G401.6 (cell line): ENCODE data around the gene KIN.
"Not testable (repeated sequence)": the region's sequence is repeated elsewhere in the genome, so short reads cannot be mapped to it uniquely, and the experiment has no call there.

Experiments used
- FAIRE-seq: peaks from 2 replicates; lab custom pipeline; 2012; peaks lifted over from hg19 to GRCh38; lab: Jason Lieb, UNC

Gene KIN

DNA sequence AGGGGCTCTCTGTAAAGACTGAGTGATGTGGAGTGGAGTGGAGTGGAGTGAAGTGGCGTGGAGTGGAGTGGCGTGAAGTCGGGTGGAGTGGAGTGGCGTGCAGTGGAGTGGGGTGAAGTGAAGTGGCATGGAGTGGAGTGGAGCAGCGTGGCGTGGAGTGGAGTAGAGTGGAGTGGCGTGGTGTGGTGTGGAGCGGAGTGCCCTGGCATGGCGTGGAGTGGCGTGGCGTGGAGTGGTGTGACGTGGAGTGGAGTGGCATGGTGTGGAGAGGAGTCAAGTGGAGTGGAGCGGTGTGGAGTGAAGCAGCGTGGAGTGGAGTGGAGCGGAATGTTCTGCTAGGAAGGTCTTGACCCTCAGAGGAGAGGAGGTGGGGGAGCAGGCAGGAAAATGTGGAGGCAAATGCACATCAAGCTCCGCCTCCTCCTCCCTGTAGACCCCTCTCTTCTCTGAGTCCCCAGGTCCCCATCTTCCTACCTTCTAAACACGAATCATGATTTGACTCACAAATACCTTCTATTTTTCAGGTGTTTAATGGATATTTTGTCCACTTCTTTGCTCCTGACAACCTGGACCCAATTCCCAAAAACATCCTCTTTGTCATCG, 64.8 kb downstream of the KIN start:
- no peak for FAIRE-seq

DNA sequence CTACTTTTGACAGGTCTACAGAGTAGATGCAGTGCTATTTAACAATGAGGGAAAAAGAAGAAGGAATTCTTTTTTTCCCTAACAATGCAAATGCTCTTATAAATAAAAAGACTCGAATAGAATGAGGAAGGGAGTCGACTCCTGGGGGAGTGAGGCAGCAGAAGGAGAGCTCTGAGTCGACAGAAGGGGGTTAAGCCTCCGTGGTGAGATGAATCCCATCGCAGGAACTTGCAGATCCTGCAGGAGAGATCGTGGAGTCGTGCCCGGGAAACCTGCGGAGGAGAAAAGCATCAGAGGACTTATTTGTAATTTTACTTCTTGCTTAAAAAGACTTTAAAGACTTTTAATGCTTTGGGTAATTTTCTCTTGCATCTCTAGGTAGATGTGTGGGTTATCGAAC, 67.3 kb downstream of the KIN start:
- no peak for FAIRE-seq

DNA sequence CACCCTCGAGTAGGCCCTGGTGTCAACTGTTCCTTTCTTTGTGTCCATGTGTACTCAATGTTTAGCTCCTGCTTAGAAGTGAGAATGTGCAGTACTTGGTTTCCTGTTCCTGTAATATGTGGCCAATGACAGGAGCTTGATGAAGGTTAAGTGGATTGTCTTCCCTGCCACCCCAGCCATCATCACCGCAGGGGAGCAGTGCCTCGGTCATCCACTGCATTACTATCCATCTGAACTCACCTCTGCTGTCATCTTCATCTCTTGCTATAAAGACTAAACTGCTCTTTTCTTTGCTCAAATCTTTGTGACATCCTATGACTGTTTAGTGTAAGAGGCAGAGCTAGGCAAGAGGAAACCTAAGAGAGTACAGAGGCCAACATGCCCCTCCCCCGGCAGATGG, 69.1 kb downstream of the KIN start:
- FAIRE-seq, result no peak

DNA sequence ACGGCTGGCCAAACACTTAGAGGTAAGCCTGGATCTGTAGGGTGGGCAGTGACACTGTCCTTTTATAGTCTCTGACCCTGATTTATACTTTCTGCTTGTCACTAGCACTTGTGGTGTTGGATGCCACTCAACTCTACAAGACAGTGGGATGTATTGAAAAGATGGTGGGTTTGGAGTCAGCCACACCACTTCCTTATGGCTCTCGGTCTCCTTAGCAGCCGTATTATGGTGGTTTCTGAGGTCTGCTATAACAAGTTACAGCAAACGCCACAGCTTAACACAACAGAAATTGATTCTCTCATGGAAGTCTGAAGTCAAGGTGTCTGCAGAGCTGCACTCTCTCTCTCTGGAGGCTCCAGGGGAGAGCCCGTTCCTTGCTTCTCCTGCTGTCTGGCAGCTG, 70.0 kb downstream of the KIN start:
- FAIRE-seq, result no peak

DNA sequence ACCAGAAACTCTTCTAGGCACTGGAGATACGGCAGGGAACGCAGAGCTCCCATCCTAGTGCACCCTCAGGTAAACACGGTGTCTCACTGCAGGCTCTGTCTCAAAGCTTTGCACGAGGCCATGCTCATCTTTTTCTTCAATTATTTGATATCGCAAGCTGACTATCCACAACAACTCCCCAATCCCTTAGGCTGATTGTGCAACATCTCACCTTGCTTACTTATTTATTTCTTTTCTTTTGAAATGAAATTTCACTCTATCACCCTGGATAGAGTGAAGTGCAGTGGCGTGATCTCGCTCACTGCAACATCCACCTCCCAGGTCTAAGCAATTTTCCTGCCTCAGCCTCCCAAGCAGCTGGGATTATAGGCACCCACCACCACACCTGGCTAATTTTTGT, 72.3 kb downstream of the KIN start:
- FAIRE-seq, result no peak

DNA sequence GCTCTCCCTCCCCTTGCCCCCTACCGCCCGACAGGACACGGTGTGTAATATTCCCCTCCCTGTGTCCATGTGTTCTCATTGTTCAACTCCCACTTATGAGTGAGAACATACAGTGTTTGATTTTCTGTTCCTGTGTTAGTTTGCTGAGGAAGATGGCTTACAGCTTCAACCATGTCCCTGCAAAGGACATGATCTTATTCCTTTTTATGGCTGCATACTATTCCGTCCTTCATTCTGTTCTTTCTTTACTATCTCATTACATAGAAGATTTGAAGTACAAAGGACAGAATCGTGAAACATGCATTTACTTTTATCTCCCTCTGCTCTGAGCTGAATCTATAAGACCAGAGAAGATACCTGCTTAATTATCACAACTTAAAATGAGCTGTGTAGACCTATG, 76.7 kb downstream of the KIN start:
- not testable (repeated sequence) for FAIRE-seq

DNA sequence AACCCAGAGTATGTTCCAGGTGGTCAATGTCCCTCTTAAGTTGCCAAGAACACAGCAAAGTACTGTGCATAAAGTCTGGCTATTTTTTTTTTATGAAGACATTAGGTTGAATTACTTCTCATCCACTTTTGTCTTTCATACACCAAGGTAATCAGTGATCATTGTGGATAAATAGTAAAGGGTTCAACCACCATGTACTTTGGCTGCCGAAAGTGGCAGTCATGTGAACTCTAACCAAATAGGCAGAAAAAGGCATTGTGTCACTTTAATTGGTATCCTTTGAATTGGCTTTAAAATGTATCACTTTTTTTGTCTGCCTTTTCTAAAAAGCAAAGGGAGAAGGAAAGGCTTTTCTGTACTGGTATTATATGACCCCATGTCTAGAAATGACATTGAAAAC, 77.3 kb downstream of the KIN start:
- FAIRE-seq, result no peak

DNA sequence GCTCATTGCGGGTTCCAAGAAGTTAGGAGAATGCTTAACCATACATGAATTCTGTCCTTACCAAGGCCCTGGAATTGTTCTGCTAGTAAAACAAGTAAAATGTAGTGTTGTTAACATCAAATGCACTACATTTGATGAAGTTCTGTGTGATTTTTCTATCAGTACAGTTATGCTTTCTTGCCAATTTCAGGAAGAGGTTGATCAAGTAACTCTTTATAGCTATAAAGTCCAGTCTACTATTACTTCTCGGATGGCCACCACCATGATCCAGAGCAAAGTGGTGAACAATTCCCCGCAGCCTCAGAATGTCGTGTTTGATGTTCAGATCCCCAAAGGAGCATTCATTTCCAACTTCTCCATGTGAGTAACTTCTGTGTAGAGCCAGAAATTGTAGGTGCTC, 79.0 kb downstream of the KIN start:
- no peak for FAIRE-seq

DNA sequence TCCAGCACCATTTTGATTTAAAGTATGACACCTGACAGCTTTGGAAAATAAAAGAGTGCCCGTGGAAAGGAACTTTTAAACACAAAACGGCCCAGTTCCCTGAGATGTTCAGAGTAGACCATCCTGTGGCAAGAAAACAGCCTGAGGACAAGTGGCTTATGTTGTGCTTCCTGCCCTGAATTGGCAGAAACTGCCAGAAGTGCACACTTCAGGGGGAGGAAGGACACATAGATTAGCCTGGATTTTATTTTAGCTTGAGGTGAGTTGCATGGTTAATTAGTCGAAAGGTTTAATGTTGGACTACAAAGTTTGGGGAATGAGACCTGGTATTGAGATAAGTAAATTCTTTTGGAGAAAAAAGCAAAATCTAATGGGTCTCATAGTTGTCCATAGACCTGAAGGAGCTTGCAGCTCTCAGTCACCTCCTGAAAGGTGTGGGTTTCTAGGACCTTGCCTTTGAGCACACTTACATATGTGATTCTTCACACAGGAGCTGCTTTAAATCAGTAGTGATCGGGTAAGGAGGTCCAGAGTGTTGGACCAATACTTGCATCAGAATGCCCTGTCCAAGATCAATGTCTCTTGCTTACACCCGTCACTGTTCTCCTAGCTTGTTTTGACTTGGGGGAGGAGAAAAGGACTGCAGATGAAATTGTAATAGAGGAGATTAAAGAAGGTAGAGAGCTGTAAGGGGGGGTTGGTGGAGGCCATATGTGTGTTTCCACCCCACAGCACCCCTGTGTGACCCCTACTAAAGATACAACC, 79.8 kb downstream of the KIN start:
- FAIRE-seq, result no peak

DNA sequence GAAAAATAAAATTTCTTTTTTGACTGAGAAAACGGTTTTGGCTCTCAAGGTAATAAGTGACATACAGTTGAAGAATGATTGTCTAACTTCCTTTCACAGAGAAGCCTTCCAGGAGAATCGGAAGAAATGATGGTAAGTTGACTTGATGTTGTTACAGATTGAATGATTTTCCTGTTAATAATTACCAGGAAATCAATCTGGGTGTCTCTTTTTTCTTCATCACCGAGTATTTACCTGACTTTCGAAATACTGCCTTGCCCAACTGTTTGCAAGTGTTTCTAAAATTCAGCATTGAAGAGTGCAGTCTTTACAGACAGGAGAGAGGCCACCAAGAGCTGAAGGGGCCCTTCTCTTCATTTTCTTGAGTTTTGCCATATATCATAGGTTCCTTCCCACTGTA, 80.7 kb downstream of the KIN start:
- no peak for FAIRE-seq

DNA sequence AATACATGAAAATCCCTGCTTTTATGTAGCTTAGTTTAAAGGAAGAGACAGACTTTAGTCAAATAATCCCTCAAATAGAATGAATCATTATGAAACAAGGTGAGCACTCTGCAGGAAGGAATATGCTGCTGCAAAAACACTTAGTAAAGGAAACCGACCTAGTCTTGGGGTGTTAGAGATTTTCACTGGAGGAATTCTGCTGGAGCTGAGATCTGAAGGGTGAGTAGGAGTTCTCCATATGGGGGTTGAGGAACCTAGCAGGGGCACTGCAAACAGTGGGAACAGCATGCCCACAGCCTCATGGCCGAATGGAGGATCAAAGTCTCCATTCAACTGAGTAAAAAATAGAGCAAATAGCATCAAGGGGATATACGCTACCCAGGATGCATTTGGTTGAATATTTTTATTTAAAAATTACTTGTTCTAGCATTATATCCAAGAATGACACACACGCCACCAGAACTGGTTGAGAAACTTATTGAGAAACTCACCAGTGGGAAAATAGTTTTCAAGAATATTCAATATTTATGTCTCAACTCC, 81.2 kb downstream of the KIN start:
- FAIRE-seq, result no peak

DNA sequence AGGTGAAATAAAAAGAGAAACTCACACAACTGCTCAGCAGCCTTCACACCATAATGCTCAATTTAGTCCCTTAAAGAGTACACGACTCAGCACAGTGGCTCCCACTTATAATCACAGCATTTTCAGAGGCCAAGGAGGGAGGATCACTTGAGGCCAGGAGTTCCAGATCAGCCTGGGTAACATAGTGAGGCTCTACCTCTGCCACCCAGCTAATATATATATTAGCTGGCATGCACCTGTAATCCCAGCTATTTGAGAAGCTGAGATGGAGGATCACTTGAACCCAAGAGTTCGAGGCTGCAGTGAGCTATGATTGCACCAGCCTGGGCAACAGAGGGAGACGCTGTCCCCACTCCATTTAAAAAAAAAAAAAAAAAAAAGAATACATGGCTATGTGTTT, 82.5 kb downstream of the KIN start:
- FAIRE-seq, result no peak

DNA sequence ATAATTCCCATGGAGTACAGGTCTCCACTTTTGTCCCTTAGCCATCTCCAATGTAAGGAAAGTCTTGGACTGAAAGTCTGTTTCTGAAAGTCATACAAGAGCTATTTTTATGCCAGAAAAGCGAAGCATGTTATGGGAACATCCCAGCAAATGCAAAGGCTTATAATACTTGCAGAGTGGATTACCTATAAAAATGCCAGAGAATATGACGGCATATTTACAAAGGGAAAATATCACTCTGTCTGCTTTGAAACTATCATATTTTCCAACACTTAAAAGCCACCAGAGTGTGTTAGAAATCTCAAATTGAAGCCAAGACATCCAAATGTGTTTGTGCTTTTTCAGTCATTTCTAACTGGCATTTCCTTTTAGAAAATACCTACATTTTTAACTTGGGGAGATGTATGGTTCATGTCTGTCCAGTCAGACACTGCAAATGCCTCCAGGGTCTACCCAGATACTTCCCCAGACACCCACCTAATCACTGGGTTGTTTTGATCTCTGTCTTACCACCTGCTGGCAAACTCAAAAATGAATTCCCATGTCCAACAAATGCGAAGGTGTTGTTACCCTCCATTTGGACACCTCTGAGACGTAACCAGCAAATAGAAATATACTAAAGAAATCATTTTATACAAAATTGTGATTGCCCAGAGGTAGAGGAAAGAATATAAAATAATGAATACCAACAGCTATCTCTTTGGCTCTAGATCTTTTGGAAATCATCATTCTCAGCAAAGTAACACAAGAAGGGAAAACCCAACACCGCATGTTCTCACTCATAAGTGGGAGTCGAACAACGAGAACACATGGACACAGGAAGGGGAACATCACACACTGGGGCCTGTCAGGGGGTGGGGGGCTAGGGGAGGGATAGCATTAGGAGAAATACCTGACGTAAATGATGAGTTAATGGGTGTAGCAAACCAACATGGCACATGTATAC, 83.4 kb downstream of the KIN start:
- no peak for FAIRE-seq

DNA sequence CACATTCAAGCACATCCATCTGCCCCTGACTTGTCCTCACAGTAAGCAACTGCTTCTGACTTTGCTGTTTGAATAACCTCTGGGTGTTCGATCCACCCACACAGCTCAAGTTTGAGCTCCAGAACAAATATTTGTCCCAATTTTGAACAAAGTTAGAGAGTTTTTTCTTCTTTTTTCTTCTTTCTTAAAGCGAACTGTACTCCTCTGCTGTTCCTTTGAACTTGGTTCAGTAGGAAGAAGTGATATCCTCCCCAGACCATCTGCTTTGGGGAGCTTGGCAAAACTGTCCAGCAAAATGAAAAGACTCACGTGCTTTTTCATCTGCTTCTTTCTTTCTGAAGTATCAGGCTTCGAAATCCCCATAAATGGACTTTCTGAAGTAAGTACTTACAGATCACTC, 84.7 kb downstream of the KIN start, which contains the start of gene ITIH2:
Gene ITIH2 (plus strand): TSS at position 177 of the 400 bp plus-strand sequence. CDS start 119 bp downstream, at position 296.
- no peak for FAIRE-seq

DNA sequence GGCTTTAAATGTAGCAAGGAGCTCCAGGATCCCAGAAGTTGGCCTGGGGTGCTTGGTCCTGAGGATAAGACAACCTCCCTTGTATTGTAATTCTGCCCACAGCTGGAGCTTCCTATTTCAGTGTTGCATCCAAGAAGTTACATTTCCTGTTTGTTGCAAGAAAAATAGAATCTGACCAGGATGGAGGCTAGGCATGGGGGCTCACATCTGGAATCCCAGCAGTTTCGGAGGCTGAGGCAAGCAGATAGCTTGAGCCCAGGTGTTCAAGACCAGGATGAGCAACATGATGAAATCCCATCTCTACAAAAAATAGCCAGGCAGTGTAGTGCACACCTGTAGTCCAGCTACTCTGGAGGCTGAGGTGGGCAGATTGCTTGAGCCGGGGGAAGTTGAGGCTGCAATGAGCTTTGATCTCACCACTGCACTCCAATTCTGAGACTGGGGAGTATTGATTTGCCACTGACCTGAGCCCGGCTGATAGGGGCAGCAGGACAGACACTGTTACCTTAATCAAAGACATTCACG, 85.4 kb downstream of the KIN start:
- no peak for FAIRE-seq

DNA sequence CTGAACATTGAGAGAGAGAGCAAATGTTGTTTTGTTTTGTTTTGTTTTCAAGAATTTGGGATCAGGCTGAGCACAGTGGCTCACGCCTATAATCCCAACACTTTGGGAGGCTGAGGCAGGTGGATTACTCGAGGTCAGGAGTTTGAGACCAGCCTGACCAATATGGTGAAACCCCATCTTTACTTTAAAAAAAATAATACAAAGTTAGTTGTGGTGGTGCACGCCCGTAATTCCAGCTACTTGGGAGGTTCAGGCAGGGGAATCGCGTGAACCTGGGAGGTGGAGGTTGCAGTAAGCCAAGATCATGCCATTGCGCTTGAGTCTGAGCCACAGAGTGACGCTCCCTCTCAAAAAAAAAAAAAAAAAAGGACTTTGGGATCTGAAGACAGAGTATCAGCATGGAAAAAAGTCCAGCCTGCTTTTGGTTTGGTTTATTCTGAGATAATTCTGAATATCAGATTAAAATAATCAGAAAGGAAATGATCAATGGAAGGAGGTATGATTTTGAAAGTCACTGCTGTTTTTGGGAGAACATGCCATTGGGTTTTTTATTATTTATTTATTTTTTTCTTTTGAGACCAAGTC, 86.5 kb downstream of the KIN start:
- no peak for FAIRE-seq
